K562 (cell line): ENCODE measurements around the gene LTBP4. TPM values are rescaled to one million over a fixed set of nuclear protein-coding genes. Genes with fewer than 3 reads are reported as not detected.
A peak's percentile ranks its signal among the peaks of the same experiment; 100 is the strongest.

ENCODE experiments used
- MLLT1 ChIP-seq, 2 experiments: fragments of 450-650 bp; IDR thresholded peaks; 2 replicates each; pipeline ENCODE4 v1.6.1; 2016
- MXD1 ChIP-seq: fragments of 250-450 bp; sonication (Bioruptor Pico); IDR thresholded peaks from 2 replicates; pipeline ENCODE4 v1.8.0; 2021; ENCODE audit warnings: borderline replicate concordance, mild to moderate bottlenecking, moderate library complexity; ENCODE audit not compliant: poor library complexity, severe bottlenecking
- ZBTB8A ChIP-seq: fragments of 450-650 bp; IDR thresholded peaks from 2 replicates; pipeline ENCODE4 v1.6.1; 2018; ENCODE audit warnings: mild to moderate bottlenecking, moderate library complexity; ENCODE audit not compliant: partially characterized antibody
- ZNF518B ChIP-seq: fragments of 250-450 bp; sonication (Bioruptor Pico); IDR thresholded peaks from 2 replicates; pipeline ENCODE4 v1.5.0; 2021; ENCODE audit warnings: mild to moderate bottlenecking, moderate library complexity
- polyA plus RNA-seq, 8 experiments: library from polyadenylated mRNA; depleted of rRNA in 4 of 8; stranded (reverse) in 5 of 8; unstranded in 3 of 8; fragments of >200 nt; fragmentation: Nextera tagmentation in 2 of 8; fragmentation: Illumina TruSeq in 1 of 8; extraction: Ambion mirVana in 2 of 8; extraction: Trizol in 1 of 8; gene quantifications; 2 replicates each; pipeline versions ENCODE4 v1.2.1 to v1.2.3, GENCODE V29; 2011 to 2014; ENCODE audit warnings: inconsistent platforms in 1 of 8, missing spikeins in 1 of 8
- total RNA-seq, 7 experiments: library from RNA; depleted of rRNA in 6 of 7; stranded (reverse); fragments of >200 nt in 6 of 7; fragmentation: Illumina TruSeq in 2 of 7; extraction: Trizol in 2 of 7; gene quantifications; 2 replicates each; pipeline versions ENCODE4 v1.2.1 to v1.2.3, GENCODE V29; 2011 to 2021; ENCODE audit warnings: low replicate concordance in 1 of 7

The LTBP4 gene
- total and polyA plus RNA-seq, 9 of the 15 experiments (the other 6 are each of a cell fraction or from before 2014, with no cell fraction given), result 0.35 to 160 (median 31.6) TPM

- TF ChIP-seq ZNF518B (CRISPR knock-in tag), result no peak
- 0 out of 4 replicates have a peak, but pooled peaks of 1 of the 2 experiments have one; percentile 48 for TF ChIP-seq MLLT1 (IDR thresholded peaks at IDR 0.05)
- no peak for TF ChIP-seq ZBTB8A
- TF ChIP-seq MXD1 (CRISPR knock-in tag), result no peak
Measured at GRCh38 chr19:40672038-40672437, 70.9 kb downstream of the LTBP4 start (continued).
